ENCODE data around the gene CACNA1G. TPM values are rescaled to one million over a fixed set of nuclear protein-coding genes. Genes with fewer than 3 reads are reported as not detected.

Gene CACNA1G
- total RNA-seq, 1 donor from 2014 or later = not detected

- H3K27ac Mint-ChIP-seq (ENCODE audit: unreplicated experiment) = no peak overlapping the region
- H3K4me3 Mint-ChIP-seq (ENCODE audit: unreplicated experiment) = no peak overlapping the region
- H3K4me1 Mint-ChIP-seq (ENCODE audit: unreplicated experiment) = peaks cover 7% of the 10 kb centered on the region
- no peaks in the 10 kb centered on the region for H3K9me3 Mint-ChIP-seq (ENCODE audit: unreplicated experiment)
- no peak for TF ChIP-seq CTCF (IDR thresholded peaks at IDR 0.05; ENCODE audit: unreplicated experiment)
- peaks cover 5% of the 10 kb centered on the region for H3K27me3 Mint-ChIP-seq (ENCODE audit: unreplicated experiment)
- no peaks in the 10 kb centered on the region for H3K36me3 Mint-ChIP-seq (ENCODE audit: low read depth, unreplicated experiment)
- no peak for DNase-seq (ENCODE audit: low spot score)
These were observed 43.5 kb upstream of the CACNA1G start for GRCh38 chr17:50517011-50517410.

- no peak overlapping the region for H3K27ac Mint-ChIP-seq (ENCODE audit: unreplicated experiment)
- H3K4me1 Mint-ChIP-seq (ENCODE audit: unreplicated experiment) = peaks cover 7% of the 10 kb centered on the region
- H3K36me3 Mint-ChIP-seq (ENCODE audit: low read depth, unreplicated experiment) = no peaks in the 10 kb centered on the region
- TF ChIP-seq CTCF (IDR thresholded peaks at IDR 0.05; ENCODE audit: unreplicated experiment) = no peak
- no peaks in the 10 kb centered on the region for H3K27me3 Mint-ChIP-seq (ENCODE audit: unreplicated experiment)
- H3K9me3 Mint-ChIP-seq (ENCODE audit: unreplicated experiment) = no peaks in the 10 kb centered on the region
- no peak for DNase-seq (ENCODE audit: low spot score)
- H3K4me3 Mint-ChIP-seq (ENCODE audit: unreplicated experiment) = no peak overlapping the region
These were observed 42.8 kb upstream of the CACNA1G start for GRCh38 chr17:50517504-50518383.

GRCh38 chr17:50518384-50519023 is 42.0 kb upstream of the CACNA1G start:
- H3K4me3 Mint-ChIP-seq (ENCODE audit: unreplicated experiment) = no peak overlapping the region
- no peak for TF ChIP-seq CTCF (IDR thresholded peaks at IDR 0.05; ENCODE audit: unreplicated experiment)

GRCh38 chr17:50519141-50519834 is 41.2 kb upstream of the CACNA1G start:
- Mint-ChIP-seq H3K9me3 (ENCODE audit: unreplicated experiment) (no peaks in the 10 kb centered on the region), H3K27me3 (ENCODE audit: unreplicated experiment) (no peaks in the 10 kb centered on the region), H3K27ac (ENCODE audit: unreplicated experiment) (no peak overlapping the region), H3K4me1 (ENCODE audit: unreplicated experiment) (peaks cover 20% of the 10 kb centered on the region), H3K36me3 (ENCODE audit: low read depth, unreplicated experiment) (no peaks in the 10 kb centered on the region), H3K4me3 (ENCODE audit: unreplicated experiment) (no peak overlapping the region)
- TF ChIP-seq CTCF (IDR thresholded peaks at IDR 0.05; ENCODE audit: unreplicated experiment) = no peak
- no peak for DNase-seq (ENCODE audit: low spot score)

More at GRCh38 chr17:50518384-50519023, 42.0 kb upstream of the CACNA1G start:
- DNase-seq (ENCODE audit: low spot score) = no peak
- Mint-ChIP-seq H3K9me3 (ENCODE audit: unreplicated experiment) (no peaks in the 10 kb centered on the region), H3K27me3 (ENCODE audit: unreplicated experiment) (no peaks in the 10 kb centered on the region), H3K4me1 (ENCODE audit: unreplicated experiment) (peaks cover 13% of the 10 kb centered on the region), H3K36me3 (ENCODE audit: low read depth, unreplicated experiment) (no peaks in the 10 kb centered on the region), H3K27ac (ENCODE audit: unreplicated experiment) (no peak overlapping the region)
